Spleen (tissue), 11 donors: ENCODE measurements around the gene PDF. TPM values are rescaled to one million over a fixed set of nuclear protein-coding genes. Genes with fewer than 3 reads are reported as not detected.

Source experiments
- DNase-seq: peaks from one replicate; pipeline ENCODE4 v3.0.0-alpha.2; 2020
- H3K27ac ChIP-seq, 8 donors: fragments of 200-600 bp; sonication (generic) in 7 of 8; 1 replicate in 4 of 8; 2 replicates in 4 of 8; pipeline versions ENCODE4 v1.5.0 to v1.8.0; 2016 to 2021; ENCODE audit warnings: inconsistent platforms in 4 of 8, mild to moderate bottlenecking in 4 of 8, moderate library complexity in 1 of 8
- H3K27me3 ChIP-seq, 7 donors: fragments of 200-600 bp; sonication (generic) in 6 of 7; replicated peaks in 1 of 7; 1 replicate in 4 of 7; 2 replicates in 3 of 7; pipeline versions ENCODE4 v1.5.0 to v1.8.0; 2016 to 2021; ENCODE audit warnings: inconsistent platforms in 3 of 7, mild to moderate bottlenecking in 1 of 7
- H3K36me3 ChIP-seq, 6 donors: fragments of 200-600 bp; sonication (generic) in 5 of 6; 1 replicate in 4 of 6; 2 replicates in 2 of 6; pipeline versions ENCODE4 v1.5.0 to v1.8.0; 2016 to 2021; ENCODE audit warnings: inconsistent platforms in 2 of 6
- H3K4me1 ChIP-seq, 6 donors: fragments of 200-600 bp; sonication (generic) in 5 of 6; 1 replicate in 3 of 6; 2 replicates in 3 of 6; pipeline versions ENCODE4 v1.5.0 to v1.8.0; 2016 to 2021; ENCODE audit warnings: inconsistent platforms in 3 of 6
- H3K4me3 ChIP-seq, 8 donors: fragments of 200-600 bp; sonication (generic) in 7 of 8; 1 replicate in 4 of 8; 2 replicates in 4 of 8; pipeline versions ENCODE4 v1.5.0 to v1.8.0; 2016 to 2021; ENCODE audit warnings: inconsistent platforms in 4 of 8, mild to moderate bottlenecking in 4 of 8, moderate library complexity in 2 of 8
- H3K9me3 ChIP-seq, 8 donors: fragments of 200-600 bp; sonication (generic) in 7 of 8; 1 replicate in 4 of 8; 2 replicates in 4 of 8; pipeline versions ENCODE4 v1.5.0 to v1.8.0; 2016 to 2021; ENCODE audit warnings: inconsistent platforms in 4 of 8
- CTCF ChIP-seq, 11 experiments: fragments of 200-600 bp in 7 of 11; fragments of 450-650 bp in 4 of 11; sonication (generic) in 4 of 11; IDR thresholded peaks in 8 of 11; conservative IDR thresholded peaks in 3 of 11; 1 replicate in 7 of 11; 2 replicates in 4 of 11; pipeline versions ENCODE4 v1.4.0 to v1.8.0; 2016 to 2021; ENCODE audit warnings: antibody characterized with exemption in 11 of 11, inconsistent platforms in 4 of 11, mild to moderate bottlenecking in 1 of 11
- POLR2A ChIP-seq, 3 donors: fragments of 450-650 bp; IDR thresholded peaks; one replicate each; pipeline ENCODE4 v1.5.1; 2017; ENCODE audit warnings: antibody characterized with exemption in 3 of 3, mild to moderate bottlenecking in 1 of 3
- POLR2AphosphoS5 ChIP-seq, 3 donors: sonication (generic); formaldehyde crosslinking; IDR thresholded peaks; one replicate each; pipeline ENCODE4 v1.5.1; 2017; ENCODE audit warnings: antibody characterized with exemption in 3 of 3
- WGBS, 5 donors: extraction: QIAGEN DNeasy Blood & Tissue Kit in 3 of 5; methylation state at CpG; one replicate each; pipeline versions ENCODE4 v1.1.5 to v1.1.7; 2013 to 2018; 5-methylcytosine and 5-hydroxymethylcytosine counted together
- intact Hi-C: fragments of 100-400 bp; cut with DNase I; formaldehyde crosslinking; loops from one replicate; pipeline ENCODE4 v1.15.0; 2023; ENCODE audit warnings: low total_unique reads
- polyA plus RNA-seq, 3 donors: library from polyadenylated mRNA; stranded (reverse); fragments of 200-250 nt; gene quantifications; one replicate each; pipeline ENCODE4 v1.2.1, GENCODE V29; 2013
- total RNA-seq, 7 donors: library from RNA; depleted of rRNA in 3 of 7; stranded (reverse); fragments of >200 nt in 3 of 7; fragmentation: NEBNext Ultra II Directional in 4 of 7; extraction: Animal tissue kit (Norgen Biotek cat#: 25700) in 4 of 7; gene quantifications; one replicate each; pipeline versions ENCODE4 v1.1.0 to v1.2.1, GENCODE V29; 2016 to 2021
- donor health status: healthy with polysubstance abuse.
- donor health status: DM: no; HTN: no; CAD: no; lungs with moderate emphysema.
- donor health status: DM: no; HTN: no; CAD: no.
- donor health status: Bipolar disorder and iron deficiency.
- donor health status: healthy.
- donor health status: DM: no; HTN: no; CAD: no.
- donor health status: DM: yes; HTN: yes; CAD: no.

Gene PDF
- total and polyA plus RNA-seq, 10 donors: 2.4 to 18.5 (median 7.6) TPM

DNA sequence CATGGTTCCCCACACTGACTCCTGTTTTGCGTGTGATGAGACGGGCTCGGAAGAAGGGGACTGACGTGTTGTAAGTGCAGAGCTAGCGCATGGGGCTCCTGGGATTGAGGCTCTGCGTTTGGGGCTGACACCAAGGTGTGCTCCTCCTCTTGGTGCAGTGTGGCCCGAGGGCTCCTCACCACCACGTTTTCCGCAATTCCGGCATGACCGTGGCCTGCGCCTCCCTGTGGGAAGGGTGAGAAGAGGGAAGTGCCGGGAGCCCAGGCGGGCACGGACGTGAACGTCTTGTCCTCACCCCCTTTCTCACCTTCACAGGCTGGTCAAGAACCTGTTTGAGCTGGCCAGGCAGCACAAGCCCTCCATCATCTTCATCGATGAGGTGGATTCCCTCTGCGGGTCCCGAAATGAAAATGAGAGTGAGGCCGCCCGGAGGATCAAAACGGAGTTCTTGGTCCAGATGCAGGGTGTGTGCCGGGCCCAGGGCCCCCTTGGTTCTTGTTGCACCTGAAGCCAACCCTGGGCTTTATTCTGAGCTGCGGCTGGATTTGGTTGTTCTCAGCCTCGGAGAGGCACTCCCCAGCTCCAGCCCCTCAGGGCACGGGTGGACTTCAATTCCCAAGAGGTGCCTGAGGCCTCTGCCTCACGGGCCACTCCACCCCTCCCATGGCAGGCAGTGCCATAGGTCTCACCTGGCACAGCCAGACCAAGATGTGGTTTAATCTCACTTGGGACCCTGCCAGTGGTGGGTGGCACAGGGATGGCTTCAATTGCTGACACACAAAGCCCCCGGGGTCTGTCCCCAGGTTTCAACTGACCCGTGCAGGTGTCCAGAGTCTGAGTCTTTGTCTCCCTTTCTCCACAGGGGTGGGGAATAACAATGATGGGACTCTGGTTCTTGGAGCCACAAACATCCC is 10.3 kb downstream of the PDF start:
- H3K27ac ChIP-seq: no peak overlapping the region
- no peaks in the 10 kb centered on the region for H3K27me3 ChIP-seq
- peak in 2 of 3 donors; percentile 19 to 40 for TF ChIP-seq POLR2AphosphoS5 (IDR thresholded peaks at IDR 0.05)
- TF ChIP-seq CTCF (IDR thresholded peaks at IDR 0.05 in 8 of 11, conservative IDR thresholded peaks at IDR 0.05 in 3 of 11): no peak
- TF ChIP-seq POLR2A (IDR thresholded peaks at IDR 0.05): no peak
- peak; percentile 68 for DNase-seq
- 89 to 95% (median 93%) methylated on average over 28 to 30 of the region's 30 CpGs for WGBS, 5 donors
- H3K4me1 ChIP-seq: peaks cover 3 to 32% (median 9%) of the 10 kb centered on the region in 6 donors
- H3K36me3 ChIP-seq: peaks cover 25 to 100% (median 96%) of the 10 kb centered on the region in 6 donors
- H3K4me3 ChIP-seq: no peak overlapping the region
- intact Hi-C loops: no loop called here
- H3K9me3 ChIP-seq: no peaks in the 10 kb centered on the region

GRCh38 chr16:69319381-69319780 is 11.0 kb downstream of the PDF start:
- Histone ChIP-seq H3K4me1 (peaks cover 1 to 32% (median 7%) of the 10 kb centered on the region in 6 donors), H3K27ac (no peak overlapping the region), H3K4me3 (no peak overlapping the region), H3K27me3 (no peaks in the 10 kb centered on the region), H3K36me3 (peaks cover 25 to 100% (median 93%) of the 10 kb centered on the region in 6 donors), H3K9me3 (no peaks in the 10 kb centered on the region)
- no peak for DNase-seq
- WGBS, 5 donors: 95 to 96% (median 95%) methylated on average over 7 to 9 of the region's 9 CpGs
- TF ChIP-seq CTCF (IDR thresholded peaks at IDR 0.05 in 8 of 11, conservative IDR thresholded peaks at IDR 0.05 in 3 of 11): no peak
- no peak for TF ChIP-seq POLR2A (IDR thresholded peaks at IDR 0.05)
- no peak for TF ChIP-seq POLR2AphosphoS5 (IDR thresholded peaks at IDR 0.05)
- intact Hi-C loops: no loop called here

DNA sequence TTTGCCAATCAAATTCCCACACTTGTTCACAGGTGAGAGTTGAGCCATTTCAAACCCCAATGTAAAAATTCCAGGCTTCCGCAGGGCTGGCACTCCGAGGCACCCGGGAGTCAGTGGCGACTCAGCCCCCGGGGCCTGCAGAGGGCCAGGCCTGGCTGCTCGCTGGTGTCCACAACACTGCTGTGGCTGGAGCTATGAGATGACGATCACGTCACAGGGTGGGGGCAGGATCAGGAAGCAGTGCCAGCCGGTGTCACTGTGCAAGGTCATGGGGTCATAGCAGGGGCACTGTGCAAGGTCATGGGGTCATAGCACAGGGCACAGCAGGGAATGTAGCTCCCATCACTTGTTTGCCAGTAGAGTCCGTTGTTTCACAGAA is 11.5 kb downstream of the PDF start:
- H3K36me3 ChIP-seq: peaks cover 25 to 100% (median 90%) of the 10 kb centered on the region in 6 donors
- TF ChIP-seq POLR2AphosphoS5 (IDR thresholded peaks at IDR 0.05) (peak in 1 of 3 donors; percentile 48), CTCF (IDR thresholded peaks at IDR 0.05 in 8 of 11, conservative IDR thresholded peaks at IDR 0.05 in 3 of 11) (no peak), POLR2A (IDR thresholded peaks at IDR 0.05) (no peak)
- intact Hi-C loops: no loop called here

More for the DNA sequence above, 11.5 kb downstream of the PDF start:
- H3K4me1 ChIP-seq: peaks cover 0 to 32% (median 6%) of the 10 kb centered on the region in 6 donors
- H3K27me3 ChIP-seq: no peaks in the 10 kb centered on the region
- H3K4me3 ChIP-seq: no peak overlapping the region
- DNase-seq: no peak
- WGBS, 5 donors: 81 to 91% (median 83%) methylated on average over 5 to 10 of the region's 10 CpGs
- no peaks in the 10 kb centered on the region for H3K9me3 ChIP-seq
- H3K27ac ChIP-seq: no peak overlapping the region
